ENCODE data around the gene PIGL.

PIGL gene

GRCh38 chr17:16322636-16323035 lies 105.6 kb downstream of the PIGL start:
- no peaks in the 10 kb centered on the region for H3K27me3 Mint-ChIP-seq (ENCODE audit: low read depth)
- no peak for DNase-seq (ENCODE audit: low spot score)

GRCh38 chr17:16325964-16326363 lies 109.0 kb downstream of the PIGL start:
- H3K27me3 Mint-ChIP-seq (ENCODE audit: low read depth), result no peaks in the 10 kb centered on the region
- H3K36me3 Mint-ChIP-seq (ENCODE audit: low read depth), result peaks cover 1% of the 10 kb centered on the region
- DNase-seq (ENCODE audit: low spot score), result no peak
- H3K9me3 Mint-ChIP-seq, result no peaks in the 10 kb centered on the region
- no peak overlapping the region for H3K4me3 Mint-ChIP-seq
- H3K27ac Mint-ChIP-seq, result no peak overlapping the region
- no peaks in the 10 kb centered on the region for H3K4me1 Mint-ChIP-seq (ENCODE audit: low read depth)

More at GRCh38 chr17:16322636-16323035, 105.6 kb downstream of the PIGL start:
- no peak overlapping the region for H3K27ac Mint-ChIP-seq
- no peaks in the 10 kb centered on the region for H3K4me1 Mint-ChIP-seq (ENCODE audit: low read depth)
- H3K9me3 Mint-ChIP-seq, result no peaks in the 10 kb centered on the region
- peaks cover 1% of the 10 kb centered on the region for H3K36me3 Mint-ChIP-seq (ENCODE audit: low read depth)
- no peak overlapping the region for H3K4me3 Mint-ChIP-seq

- no peak overlapping the region for H3K4me3 Mint-ChIP-seq
- H3K4me1 Mint-ChIP-seq (ENCODE audit: low read depth), result no peaks in the 10 kb centered on the region
- H3K27me3 Mint-ChIP-seq (ENCODE audit: low read depth), result no peaks in the 10 kb centered on the region
- H3K9me3 Mint-ChIP-seq, result no peaks in the 10 kb centered on the region
- H3K27ac Mint-ChIP-seq, result no peak overlapping the region
- DNase-seq (ENCODE audit: low spot score), result no peak
- peaks cover 1% of the 10 kb centered on the region for H3K36me3 Mint-ChIP-seq (ENCODE audit: low read depth)
These were observed 110.0 kb downstream of the PIGL start for GRCh38 chr17:16327018-16327417.

DNA sequence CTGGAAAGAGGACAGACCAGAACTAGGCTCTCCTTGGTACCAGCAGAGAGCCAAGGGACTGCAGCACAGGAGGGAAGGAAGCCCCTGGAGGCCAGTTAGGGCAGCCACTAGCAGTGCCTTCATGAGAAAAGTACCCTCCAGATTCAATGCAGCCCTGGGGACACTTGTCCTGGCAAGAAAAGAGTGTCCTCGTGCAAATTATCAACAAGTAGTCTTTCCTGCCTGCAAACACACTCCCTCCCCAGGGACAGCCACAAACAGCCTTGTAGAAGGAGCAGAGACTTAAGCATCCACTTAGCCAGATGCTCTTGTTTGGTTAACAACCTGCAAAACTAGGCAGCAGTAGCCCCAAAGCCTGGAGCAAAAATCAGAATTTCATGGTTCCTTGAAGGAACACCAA lies 112.0 kb downstream of the PIGL start:
- Mint-ChIP-seq H3K27ac (no peak overlapping the region), H3K36me3 (ENCODE audit: low read depth) (no peaks in the 10 kb centered on the region), H3K4me1 (ENCODE audit: low read depth) (no peaks in the 10 kb centered on the region)

GRCh38 chr17:16329519-16330271 lies 112.7 kb downstream of the PIGL start:
- H3K4me3 Mint-ChIP-seq, result no peak overlapping the region
- no peaks in the 10 kb centered on the region for H3K36me3 Mint-ChIP-seq (ENCODE audit: low read depth)
- no peaks in the 10 kb centered on the region for H3K27me3 Mint-ChIP-seq (ENCODE audit: low read depth)
- no peaks in the 10 kb centered on the region for H3K9me3 Mint-ChIP-seq
- no peak overlapping the region for H3K27ac Mint-ChIP-seq
- no peak for DNase-seq (ENCODE audit: low spot score)
- H3K4me1 Mint-ChIP-seq (ENCODE audit: low read depth), result no peaks in the 10 kb centered on the region

More for the DNA sequence above, 112.0 kb downstream of the PIGL start:
- no peaks in the 10 kb centered on the region for H3K27me3 Mint-ChIP-seq (ENCODE audit: low read depth)
- no peak overlapping the region for H3K4me3 Mint-ChIP-seq
- no peak for DNase-seq (ENCODE audit: low spot score)
- H3K9me3 Mint-ChIP-seq, result no peaks in the 10 kb centered on the region

GRCh38 chr17:16338391-16338790 lies 121.4 kb downstream of the PIGL start:
- Mint-ChIP-seq H3K27ac (no peak overlapping the region), H3K36me3 (ENCODE audit: low read depth) (peaks cover 9% of the 10 kb centered on the region), H3K27me3 (ENCODE audit: low read depth) (no peaks in the 10 kb centered on the region), H3K4me3 (no peak overlapping the region), H3K4me1 (ENCODE audit: low read depth) (no peaks in the 10 kb centered on the region), H3K9me3 (no peaks in the 10 kb centered on the region)
- no peak for DNase-seq (ENCODE audit: low spot score)

- H3K27me3 Mint-ChIP-seq (ENCODE audit: low read depth), result no peaks in the 10 kb centered on the region
- H3K27ac Mint-ChIP-seq, result no peak overlapping the region
- H3K9me3 Mint-ChIP-seq, result no peaks in the 10 kb centered on the region
- peaks cover 14% of the 10 kb centered on the region for H3K36me3 Mint-ChIP-seq (ENCODE audit: low read depth)
- H3K4me1 Mint-ChIP-seq (ENCODE audit: low read depth), result no peaks in the 10 kb centered on the region
- no peak overlapping the region for H3K4me3 Mint-ChIP-seq
- DNase-seq (ENCODE audit: low spot score), result no peak
These were observed 122.4 kb downstream of the PIGL start for GRCh38 chr17:16339402-16339801.

GRCh38 chr17:16339959-16340358 lies 122.9 kb downstream of the PIGL start:
- Mint-ChIP-seq H3K27ac (no peak overlapping the region), H3K4me3 (no peak overlapping the region), H3K4me1 (ENCODE audit: low read depth) (no peaks in the 10 kb centered on the region), H3K27me3 (ENCODE audit: low read depth) (no peaks in the 10 kb centered on the region), H3K36me3 (ENCODE audit: low read depth) (peaks cover 14% of the 10 kb centered on the region), H3K9me3 (no peaks in the 10 kb centered on the region)
- no peak for DNase-seq (ENCODE audit: low spot score)

DNA sequence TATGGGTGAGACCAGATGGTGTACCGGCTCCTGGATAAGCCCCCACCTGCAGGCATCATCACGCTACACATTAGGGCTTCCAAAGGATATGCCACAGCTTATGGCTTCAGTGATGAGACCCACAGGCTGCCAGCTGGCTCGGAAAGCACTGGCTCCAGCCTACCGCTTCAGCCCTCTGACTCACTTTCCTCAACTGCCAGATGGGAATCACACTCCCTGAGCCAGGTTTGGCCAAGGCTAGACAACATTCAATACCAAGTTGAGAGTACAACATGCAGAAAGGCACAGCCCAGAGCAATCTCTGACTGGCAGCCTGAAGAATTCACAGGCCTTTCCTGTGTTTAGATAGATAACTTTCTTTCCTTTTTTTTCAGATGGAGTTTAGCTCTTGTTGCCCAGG lies 126.0 kb downstream of the PIGL start:
- DNase-seq (ENCODE audit: low spot score), result no peak
- H3K27ac Mint-ChIP-seq, result no peak overlapping the region
- peaks cover 17% of the 10 kb centered on the region for H3K36me3 Mint-ChIP-seq (ENCODE audit: low read depth)
- H3K27me3 Mint-ChIP-seq (ENCODE audit: low read depth), result no peaks in the 10 kb centered on the region
- H3K9me3 Mint-ChIP-seq, result no peaks in the 10 kb centered on the region
- H3K4me3 Mint-ChIP-seq, result no peak overlapping the region
- H3K4me1 Mint-ChIP-seq (ENCODE audit: low read depth), result no peaks in the 10 kb centered on the region

DNA sequence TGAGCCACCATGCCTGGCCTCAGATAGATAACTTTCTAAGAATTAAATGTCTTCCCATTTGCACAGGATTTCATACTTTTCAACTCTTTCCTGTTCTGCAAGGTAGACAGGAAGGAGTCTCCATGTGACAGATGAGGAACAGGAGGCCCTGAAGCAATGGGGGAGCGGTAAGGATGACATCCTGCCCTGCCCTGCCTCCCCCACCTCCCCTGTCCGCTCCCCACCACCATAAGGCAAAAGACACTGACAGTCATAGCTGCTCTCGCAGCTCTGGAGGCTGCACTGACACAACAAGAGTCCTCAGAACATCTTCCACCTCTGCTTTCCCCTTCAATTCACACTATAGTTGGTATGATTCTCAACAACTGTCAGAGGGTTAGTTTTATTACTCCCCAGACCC lies 126.6 kb downstream of the PIGL start:
- Mint-ChIP-seq H3K27me3 (ENCODE audit: low read depth) (no peaks in the 10 kb centered on the region), H3K9me3 (no peaks in the 10 kb centered on the region), H3K4me3 (no peak overlapping the region), H3K4me1 (ENCODE audit: low read depth) (no peaks in the 10 kb centered on the region), H3K27ac (no peak overlapping the region), H3K36me3 (ENCODE audit: low read depth) (peaks cover 17% of the 10 kb centered on the region)
- DNase-seq (ENCODE audit: low spot score), result no peak

DNA sequence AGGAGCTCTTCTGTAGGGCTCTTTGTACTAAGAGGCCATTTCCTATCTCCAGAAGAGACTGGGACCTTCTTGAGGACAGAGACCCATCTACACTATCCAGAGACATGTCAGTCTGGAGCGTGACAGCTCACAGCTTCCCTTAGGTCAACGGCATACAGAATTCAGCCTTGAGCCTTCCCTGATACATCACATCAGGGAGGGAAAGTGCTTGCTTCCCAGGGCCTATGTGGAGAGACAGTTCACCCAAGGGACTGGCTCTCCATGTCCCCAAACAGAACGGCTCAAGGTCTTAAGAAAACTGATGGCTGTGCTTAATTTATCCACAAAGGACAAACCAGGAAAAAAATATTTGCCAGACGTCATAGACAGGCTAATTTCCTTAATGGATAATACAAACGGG lies 128.6 kb downstream of the PIGL start:
- Mint-ChIP-seq H3K9me3 (no peaks in the 10 kb centered on the region), H3K27me3 (ENCODE audit: low read depth) (no peaks in the 10 kb centered on the region), H3K27ac (no peak overlapping the region), H3K36me3 (ENCODE audit: low read depth) (peaks cover 19% of the 10 kb centered on the region), H3K4me3 (no peak overlapping the region), H3K4me1 (ENCODE audit: low read depth) (no peaks in the 10 kb centered on the region)
- no peak for DNase-seq (ENCODE audit: low spot score)

DNA sequence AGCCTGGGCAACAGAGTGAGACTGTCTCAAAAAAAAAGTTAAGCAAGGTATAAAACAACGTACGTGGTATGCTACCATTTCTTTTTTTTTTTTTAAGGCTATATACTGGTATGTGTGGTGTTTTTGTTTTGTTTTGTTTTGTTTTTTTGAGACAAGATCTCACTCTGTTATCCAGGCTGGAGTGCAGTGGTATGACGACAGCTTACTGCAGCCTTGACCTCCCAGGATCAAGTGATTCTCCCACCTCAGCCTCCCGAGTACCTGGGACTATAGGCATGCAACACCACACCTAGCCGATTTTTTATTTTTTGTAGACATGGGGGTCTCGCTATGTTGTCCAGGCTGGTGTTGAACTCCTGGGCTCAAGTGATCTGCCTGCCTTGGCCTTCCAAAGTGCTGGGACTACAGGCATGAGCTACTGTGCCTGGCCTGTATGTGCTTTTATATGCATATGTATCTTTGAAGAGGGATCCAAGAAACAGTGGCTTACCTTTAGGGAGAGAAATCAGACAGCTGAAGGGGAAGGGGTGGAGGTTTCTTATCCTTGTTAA lies 129.8 kb downstream of the PIGL start:
- H3K4me3 Mint-ChIP-seq, result no peak overlapping the region
- H3K4me1 Mint-ChIP-seq (ENCODE audit: low read depth), result peaks cover 6% of the 10 kb centered on the region
- H3K9me3 Mint-ChIP-seq, result no peaks in the 10 kb centered on the region
- no peak for DNase-seq (ENCODE audit: low spot score)
- H3K27me3 Mint-ChIP-seq (ENCODE audit: low read depth), result no peaks in the 10 kb centered on the region
- no peak overlapping the region for H3K27ac Mint-ChIP-seq
- H3K36me3 Mint-ChIP-seq (ENCODE audit: low read depth), result peaks cover 15% of the 10 kb centered on the region

- Mint-ChIP-seq H3K36me3 (ENCODE audit: low read depth) (peaks cover 10% of the 10 kb centered on the region), H3K4me3 (no peak overlapping the region), H3K27me3 (ENCODE audit: low read depth) (peaks cover 3% of the 10 kb centered on the region), H3K4me1 (ENCODE audit: low read depth) (peaks cover 13% of the 10 kb centered on the region), H3K27ac (no peak overlapping the region), H3K9me3 (no peaks in the 10 kb centered on the region)
- no peak for DNase-seq (ENCODE audit: low spot score)
These were observed 131.6 kb downstream of the PIGL start for GRCh38 chr17:16348586-16348985.

GRCh38 chr17:16349431-16349830 lies 132.4 kb downstream of the PIGL start:
- Mint-ChIP-seq H3K27me3 (ENCODE audit: low read depth) (peaks cover 3% of the 10 kb centered on the region), H3K36me3 (ENCODE audit: low read depth) (peaks cover 5% of the 10 kb centered on the region), H3K4me3 (no peak overlapping the region), H3K4me1 (ENCODE audit: low read depth) (peaks cover 17% of the 10 kb centered on the region), H3K27ac (no peak overlapping the region), H3K9me3 (no peaks in the 10 kb centered on the region)
- DNase-seq (ENCODE audit: low spot score), result no peak

DNA sequence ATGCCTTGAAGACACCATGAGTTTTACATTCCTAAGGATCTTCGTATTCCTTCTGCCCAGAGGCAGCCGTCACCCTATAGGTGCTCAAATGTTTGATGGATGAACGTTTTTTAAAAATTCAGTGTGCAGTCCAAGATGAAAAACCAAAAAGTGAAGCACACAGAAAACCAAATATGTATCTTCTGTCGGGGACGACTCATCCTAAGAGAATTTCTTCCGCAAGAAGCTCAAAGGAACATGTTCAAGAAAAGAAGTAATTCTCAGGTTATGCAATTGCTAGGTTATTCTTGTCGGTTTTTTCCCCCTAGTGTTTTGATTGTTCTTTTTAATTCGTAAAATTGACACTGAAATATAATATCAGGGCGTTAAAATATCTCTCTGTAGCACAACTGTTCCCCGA lies 134.8 kb downstream of the PIGL start:
- DNase-seq (ENCODE audit: low spot score), result no peak
- H3K36me3 Mint-ChIP-seq (ENCODE audit: low read depth), result peaks cover 5% of the 10 kb centered on the region
- H3K9me3 Mint-ChIP-seq, result no peaks in the 10 kb centered on the region
- H3K4me1 Mint-ChIP-seq (ENCODE audit: low read depth), result peaks cover 17% of the 10 kb centered on the region
- H3K4me3 Mint-ChIP-seq, result peak overlapping the region; percentile 90
- H3K27me3 Mint-ChIP-seq (ENCODE audit: low read depth), result peaks cover 13% of the 10 kb centered on the region
- H3K27ac Mint-ChIP-seq, result no peak overlapping the region
